GM21515 (cell line): ENCODE measurements around the gene SNRK.

ENCODE experiments used
- ATAC-seq: cut with Tn5 transposase; IDR thresholded peaks from one replicate; pipeline ENCODE4 v1.9.1; 2021; ENCODE audit not compliant: unreplicated experiment

SNRK gene

DNA sequence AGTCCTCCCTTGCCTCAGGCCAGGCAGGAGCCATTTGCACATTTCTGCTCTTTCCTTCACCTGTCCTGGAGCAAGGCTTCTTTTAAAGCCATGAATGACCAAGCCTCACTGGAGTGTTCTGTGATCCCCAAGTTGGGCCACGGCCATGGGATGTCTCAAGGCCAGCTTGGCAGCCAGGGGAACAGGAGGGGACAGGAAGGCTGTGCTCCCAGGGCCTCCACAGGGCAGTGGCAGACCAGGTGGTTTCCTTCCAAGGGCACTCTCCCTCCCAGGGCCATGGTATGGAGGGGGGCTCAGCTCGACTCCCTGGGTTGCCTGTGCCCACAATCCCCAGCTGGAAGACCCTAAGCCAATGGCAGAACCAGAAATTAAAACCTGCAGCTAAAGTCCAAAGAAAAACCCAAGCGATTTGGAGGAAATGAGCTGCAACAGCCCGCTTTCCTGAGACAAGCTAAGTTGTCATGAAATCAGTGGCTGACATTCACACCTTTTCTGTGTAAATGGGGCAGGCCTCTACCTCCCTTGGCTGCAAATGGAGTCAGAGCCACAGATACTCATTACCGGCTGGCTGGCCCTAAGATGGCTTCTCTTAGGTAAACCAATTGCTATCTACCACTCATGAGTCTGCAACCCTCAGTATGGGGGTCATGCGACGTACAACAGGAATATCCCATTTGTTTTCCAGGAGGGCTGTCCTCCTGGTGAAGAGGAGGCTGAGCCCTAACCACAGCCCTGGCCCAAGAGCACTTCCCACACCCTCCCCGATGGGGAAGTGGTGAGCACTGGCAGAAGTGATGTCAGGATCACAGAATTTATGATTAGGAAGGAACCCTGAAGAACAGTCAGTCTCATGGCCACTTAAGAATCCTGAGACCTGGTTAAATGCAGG is 83.3 kb downstream of the SNRK start:
- ATAC-seq: no peak

DNA sequence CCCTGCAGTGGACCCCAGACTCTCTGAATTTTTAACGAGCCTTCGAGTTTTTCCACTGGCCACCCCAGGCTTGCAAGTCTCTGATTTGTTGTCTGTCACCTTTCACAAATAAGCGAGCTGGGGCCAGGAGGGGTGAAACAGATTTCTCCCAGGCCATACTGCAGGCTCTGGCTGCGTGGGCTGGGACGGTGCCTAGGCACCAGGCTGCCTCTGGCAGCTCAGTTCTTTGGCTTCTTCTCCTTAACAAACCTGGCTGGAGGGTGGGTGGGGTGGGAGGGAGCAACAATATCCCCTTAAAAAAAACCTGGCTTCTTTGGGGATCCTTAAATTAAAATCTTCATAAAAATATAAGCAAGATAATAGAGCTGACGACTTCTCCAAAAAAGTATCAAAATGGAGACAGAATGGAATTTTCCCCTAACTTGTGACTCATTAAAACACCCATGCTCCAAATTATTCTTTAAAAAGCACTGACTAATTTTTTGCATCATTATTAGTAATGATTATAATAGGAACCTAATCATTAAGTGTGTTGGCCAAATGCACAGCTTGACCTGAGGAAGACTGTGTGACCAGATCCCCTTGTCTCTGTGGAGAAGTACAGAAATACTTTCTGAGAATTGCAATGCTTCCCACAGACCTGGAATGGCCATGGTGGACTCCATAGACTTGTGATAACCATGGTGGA is 84.1 kb downstream of the SNRK start:
- no peak for ATAC-seq

DNA sequence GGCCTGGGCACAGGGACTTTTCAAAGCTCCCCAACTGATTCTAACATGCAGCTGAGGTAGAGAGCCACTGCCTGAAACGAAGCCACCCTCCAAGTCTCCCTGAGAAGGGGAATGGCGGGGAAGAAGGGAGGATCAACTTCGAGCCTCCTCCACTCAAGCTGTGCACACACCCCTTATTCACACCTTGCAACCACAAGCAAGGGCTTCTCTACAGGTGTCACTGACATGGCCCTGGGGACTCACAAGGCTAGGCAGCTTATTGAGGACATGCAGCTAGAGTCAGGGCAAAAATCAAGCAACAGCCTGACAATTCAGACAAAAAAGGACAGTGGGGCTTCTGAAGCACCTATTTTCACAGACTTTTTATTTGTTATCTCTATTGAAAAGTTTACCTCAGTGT is 85.2 kb downstream of the SNRK start:
- no peak for ATAC-seq

DNA sequence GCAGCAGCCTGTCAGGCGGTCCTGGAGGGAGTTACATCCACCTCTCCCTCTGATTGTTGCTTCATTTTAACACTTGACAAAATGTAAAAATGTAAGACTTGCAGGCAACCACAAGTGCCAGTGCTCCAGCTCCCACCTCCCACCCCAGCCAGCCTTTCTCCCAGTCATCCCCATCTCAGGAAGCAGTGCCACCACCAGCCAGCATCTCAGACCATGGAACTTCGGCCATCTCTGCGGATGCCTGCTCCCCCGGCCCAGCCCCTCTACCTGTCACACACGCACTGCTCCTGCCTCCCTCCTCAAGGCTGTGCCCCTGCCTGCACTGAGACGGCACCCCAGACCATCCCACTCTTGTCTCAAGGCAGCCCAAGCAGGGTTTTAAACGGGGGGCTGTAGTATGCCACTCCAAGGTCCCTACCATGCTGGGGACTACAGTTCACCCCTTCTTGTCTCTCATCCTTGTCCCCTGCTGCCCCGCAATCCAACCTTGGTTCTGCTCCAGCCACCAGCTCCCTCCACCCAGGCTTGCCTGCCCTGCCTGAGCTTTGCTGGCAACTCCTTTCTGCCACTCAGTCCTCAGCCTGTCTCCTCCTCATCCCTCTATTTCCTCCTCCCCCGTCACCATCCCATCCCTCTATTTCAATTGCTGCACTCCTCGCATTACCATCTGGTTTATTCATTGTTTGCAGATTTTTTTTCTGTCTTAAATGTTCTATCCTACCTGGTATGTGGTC is 85.8 kb downstream of the SNRK start:
- ATAC-seq: no peak

DNA sequence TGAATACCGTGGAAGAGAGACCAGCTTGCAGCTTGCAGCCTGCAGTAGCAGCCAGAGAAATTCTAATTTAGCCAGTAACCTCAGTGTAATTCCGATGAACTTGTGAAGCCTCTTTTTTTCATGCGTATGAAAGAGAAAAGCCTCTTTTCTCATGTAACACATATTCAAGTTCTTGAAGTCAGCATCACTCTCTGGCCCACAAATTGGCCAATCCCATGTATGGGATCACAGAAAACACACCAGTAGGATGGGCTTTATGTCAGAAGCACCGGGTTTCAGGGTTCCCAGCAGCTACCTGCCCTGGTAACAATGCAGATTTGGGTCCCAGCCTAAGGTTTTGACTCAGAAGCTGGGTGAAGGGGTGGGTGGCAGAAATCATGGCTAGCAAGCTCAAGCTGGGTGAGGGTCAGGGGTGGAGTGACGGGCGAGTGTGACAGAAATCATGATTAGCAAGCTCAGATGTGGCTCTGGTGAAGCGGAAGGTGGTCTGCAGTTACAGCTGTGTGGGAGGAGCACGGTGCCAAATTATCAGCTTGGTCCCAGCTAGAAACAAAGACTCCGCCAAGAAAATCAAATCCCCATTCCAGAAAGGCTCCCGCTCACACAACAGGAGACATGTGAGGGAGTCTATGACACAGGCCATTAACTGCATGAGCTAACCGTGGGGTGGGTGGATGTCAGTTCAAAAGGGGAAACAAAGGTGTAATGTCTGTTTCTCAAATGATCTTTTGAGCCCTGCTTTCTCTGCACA is 86.6 kb downstream of the SNRK start:
- no peak for ATAC-seq

DNA sequence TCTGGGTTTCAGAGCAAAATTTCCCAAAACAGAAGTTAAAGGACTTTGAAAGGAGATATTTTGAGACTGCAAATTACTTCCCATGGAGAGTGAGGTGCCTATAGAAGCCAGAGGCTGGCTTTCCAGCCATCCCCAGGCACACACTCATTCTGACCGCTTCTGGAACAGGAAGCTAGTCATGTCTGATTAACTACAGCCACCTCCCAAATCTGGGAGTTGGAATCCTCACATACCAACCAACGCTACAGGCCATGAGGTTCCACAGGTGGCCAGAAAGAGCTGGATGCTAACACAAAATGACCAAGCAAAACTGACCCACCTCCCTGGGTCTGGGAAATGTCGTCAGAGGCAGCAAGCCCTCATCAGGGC is 87.2 kb downstream of the SNRK start:
- no peak for ATAC-seq

DNA sequence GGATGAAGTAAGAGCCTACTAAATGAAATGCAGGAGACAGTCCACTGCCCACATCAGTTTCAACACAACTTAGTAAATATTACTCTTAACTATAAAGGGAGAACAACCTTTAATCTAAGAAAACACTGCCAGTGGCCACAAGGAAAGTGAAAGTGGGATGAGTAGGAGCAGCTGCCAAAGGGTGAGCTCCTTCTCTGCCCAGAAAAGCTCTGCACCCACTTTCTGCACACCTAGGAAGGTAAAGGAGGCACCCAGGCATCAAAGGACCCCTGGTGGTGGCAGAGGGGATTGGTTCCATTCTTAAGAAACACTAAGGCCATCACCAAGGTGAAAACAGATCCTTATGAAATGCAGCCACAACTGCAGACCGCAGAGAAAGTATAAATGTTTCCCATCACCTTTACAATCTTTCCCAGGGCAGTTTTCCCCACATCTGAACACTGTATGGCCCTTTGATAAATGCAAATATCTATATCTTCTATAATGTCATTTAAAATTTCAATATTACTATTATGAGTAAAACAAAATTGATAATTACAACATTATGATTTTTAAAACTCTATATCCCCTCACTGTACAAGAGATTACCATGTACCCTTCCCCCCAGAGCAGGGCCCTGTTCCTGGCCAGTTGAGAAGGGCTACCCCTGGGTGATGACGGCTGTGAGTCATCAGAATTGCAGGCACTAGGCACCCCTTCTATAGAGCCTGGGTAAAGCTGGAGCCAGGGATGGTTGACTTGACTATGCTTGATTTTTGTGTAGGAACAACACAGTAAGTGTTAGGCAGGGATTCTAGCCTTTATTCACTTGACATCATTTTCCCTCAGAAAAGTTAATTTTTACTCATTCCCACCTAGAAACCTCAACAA is 92.0 kb downstream of the SNRK start:
- no peak for ATAC-seq

DNA sequence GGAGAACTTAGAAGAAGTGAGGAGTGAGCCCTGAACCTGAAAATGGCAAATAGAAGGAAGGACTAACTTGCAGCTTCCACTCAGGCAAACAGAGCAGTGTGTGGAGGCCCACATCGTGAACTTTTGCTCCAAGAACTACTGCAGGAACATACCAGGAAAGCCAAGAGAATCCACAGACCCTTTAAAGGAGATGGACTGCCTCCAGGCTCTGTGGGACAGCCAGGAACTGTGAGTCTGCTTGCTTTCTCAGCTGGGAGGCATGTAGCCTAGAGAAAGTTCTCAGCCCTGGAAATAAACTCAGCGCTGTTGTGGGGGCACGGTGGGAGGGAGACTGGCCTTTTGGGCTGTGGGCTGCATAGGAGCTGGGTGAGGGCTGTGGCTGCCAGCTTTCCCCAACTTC is 93.0 kb downstream of the SNRK start:
- no peak for ATAC-seq

DNA sequence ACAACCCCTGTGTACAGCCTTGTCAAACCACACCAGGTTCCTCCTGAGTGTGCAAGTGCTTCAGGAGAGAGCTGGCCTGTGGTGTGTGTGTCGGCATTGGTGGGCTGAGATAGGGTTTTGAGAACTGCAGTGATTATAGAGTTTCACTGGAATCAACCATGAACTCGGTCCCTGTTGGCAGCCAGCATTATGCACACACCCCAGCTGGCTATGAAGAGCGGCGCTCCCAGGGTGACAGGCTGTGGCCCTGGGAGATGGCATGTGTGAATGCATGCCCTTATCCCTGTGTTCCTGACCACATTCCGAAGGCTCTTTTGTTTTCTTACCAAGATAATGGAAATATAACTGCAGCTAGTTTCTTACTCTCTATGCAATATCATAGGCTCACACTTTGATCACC is 101.8 kb downstream of the SNRK start:
- no peak for ATAC-seq

DNA sequence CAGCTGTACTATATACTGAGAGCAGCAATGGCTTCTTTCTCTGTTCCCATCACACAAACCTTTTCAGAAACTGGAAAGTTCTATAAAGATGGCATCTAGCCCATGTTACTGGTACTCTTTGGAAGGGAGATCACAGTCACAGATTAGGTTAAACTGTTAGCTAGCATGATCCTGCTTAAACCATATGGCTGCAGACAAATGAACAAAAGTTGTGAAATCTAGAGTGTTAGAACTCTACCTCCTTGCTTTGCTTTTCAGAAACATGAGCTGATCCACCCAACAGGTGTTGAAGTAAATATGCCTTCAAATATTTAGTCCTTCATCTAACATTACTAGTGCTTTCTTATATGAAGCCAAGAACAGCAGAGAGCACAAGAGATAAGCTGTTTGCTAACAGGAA is 102.6 kb downstream of the SNRK start:
- ATAC-seq: no peak

DNA sequence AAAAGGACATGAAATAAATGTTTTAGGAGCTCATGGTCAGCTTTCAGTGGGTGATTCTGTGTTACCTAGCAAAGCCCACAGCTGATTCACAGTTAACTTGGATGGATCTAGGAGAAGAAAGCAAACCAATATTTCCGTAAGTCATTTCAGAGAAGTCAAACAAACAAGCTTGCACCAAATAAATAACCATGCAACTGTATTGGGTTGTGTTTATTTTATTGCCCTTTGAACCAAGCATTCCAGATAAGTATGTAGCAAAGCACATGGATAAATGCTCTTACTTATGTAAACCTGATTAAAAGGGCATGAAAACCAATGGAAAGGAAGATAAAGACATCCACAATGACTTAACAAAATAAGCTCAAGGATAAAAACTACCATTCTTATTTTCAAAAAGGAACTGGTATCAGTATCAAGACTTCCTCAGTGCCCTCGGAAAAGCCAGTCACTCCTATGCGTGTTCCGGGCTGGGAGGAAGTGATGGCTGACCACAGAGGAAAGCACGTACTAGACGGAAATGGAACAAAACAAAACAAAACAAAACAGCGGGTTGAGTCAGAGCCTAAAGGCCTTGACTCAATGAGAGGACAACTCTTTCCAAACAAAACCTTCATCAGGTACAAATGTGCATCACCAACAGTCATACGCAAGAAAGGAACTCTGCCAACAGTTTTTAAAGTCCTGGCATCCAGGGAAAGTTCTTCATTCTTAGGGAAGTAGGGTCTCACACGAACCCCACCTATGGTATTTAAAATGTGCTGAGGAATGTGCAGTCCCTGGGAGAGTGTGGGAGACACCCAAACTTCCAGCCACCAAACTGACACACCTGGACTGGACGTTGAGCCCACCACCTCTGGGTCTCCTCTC is 103.3 kb downstream of the SNRK start:
- no peak for ATAC-seq

DNA sequence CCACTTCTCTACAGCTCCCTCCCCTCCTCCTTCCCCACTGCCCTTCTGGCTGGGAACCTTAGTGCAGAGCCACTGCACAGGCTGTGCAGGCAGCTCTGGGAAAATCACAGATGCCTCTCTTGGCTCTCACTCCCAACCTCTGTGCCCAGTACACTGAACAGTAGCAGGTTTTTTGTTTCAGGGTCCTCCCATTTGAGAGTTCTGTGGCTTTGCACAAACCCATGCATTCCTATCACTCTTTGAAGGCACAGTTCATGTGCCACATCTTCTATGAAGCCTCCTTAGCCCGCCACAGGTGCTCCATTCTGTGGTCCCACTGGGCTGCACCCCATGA is 103.9 kb downstream of the SNRK start:
- ATAC-seq: no peak

DNA sequence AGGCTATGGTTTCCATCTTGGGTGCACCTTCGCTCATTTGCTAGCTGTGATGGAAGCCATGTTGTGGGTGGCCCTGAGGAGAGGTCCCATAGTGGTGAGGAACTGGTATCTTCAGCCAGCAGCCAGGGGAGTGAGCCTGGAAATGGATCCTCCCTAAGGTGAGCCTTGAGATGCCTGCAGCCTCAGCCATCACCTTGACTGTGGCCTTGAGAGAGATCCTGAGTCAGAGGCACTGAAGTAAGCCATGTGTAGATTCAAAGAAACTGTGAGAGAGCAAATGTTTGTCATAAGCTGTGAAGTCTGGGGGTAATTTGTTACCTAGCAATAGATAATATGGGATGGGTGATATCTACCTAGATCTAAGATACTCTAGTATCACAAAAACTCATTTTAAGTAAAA is 105.3 kb downstream of the SNRK start:
- ATAC-seq: no peak

DNA sequence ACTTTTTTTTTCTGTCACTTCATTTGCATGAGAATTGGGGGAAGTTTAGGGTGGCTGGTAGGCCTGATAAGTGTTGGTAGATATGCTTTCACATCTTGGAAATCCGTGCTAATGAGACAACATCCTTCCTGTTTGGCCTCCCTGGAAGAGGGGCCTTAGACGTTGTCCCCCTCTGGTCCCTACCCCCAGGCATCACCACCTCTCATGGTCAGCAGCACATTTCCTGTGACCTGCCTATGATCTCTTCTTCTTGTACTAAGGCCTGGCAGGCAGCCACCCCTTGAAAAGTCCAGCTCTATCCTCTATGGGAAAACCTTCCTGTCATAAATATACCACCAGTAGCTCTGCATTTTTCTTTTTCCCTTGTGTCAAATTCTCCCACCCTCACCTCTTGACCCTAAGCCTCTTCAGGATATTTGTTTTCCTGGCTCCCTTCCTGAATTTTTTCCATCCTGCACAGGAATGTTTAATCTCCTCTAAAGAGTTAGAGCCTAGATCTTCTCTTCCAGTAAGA is 107.8 kb downstream of the SNRK start:
- no peak for ATAC-seq

DNA sequence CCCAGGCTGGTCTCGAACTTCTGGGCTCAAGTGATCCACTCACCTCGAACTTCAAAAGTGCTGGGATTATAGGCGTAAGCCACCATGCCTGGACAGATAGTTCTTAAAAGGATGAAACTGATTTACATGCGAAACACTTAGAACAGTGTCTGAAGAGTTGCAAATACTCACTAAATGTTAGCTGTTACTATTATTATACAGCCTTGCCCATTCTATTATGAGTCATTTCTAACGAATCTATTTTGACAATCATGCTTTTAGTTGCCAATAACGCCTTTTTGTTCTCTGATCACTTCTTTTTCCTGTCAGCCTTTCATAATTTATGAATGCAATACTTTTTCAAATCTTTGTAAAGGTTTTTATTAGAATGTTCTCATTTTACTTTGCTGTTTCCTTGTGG is 112.7 kb downstream of the SNRK start:
- ATAC-seq: no peak

DNA sequence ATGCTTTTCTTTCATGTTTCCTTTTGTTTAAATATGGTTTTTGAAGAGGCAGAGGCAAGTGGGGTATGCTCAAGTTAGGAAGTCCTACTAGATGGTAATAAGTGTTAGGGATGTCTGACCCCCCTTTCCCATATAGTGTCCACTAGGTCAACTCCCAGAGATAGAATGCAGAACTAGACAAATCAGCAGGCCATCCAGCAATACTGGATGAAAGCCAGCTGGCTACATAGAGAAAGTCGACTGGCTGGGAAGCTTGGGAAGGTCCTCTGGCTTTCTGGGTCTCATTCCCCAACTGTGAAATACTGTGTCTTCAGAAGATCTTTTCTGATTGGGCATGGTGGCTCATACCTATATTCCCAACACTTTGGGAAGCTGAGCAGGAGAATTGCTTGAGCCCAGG is 113.8 kb downstream of the SNRK start:
- no peak for ATAC-seq
